Trophoblast cell (in vitro differentiated cells and primary cell): ENCODE data around the gene EPB41L4B.
"Not testable (repeated sequence)": the region's sequence is repeated elsewhere in the genome, so short reads cannot be mapped to it uniquely, and the experiment has no call there.

Experiments
- DNase-seq, 2 donors: peaks; one replicate each; pipeline ENCODE4 v3.0.0-alpha.2; 2016
- H2AFZ ChIP-seq: 2 replicates; pipeline ENCODE4 v1.6.1; 2013; ENCODE audit warnings: low read length, moderate library complexity, mild to moderate bottlenecking; ENCODE audit not compliant: insufficient read depth, poor library complexity
- H2AK5ac ChIP-seq: 2 replicates; pipeline ENCODE4 v1.6.1; 2013; ENCODE audit warnings: mild to moderate bottlenecking, low read length
- H2BK120ac ChIP-seq: 2 replicates; pipeline ENCODE4 v1.6.1; 2013; ENCODE audit warnings: low read length, mild to moderate bottlenecking, moderate library complexity; ENCODE audit not compliant: insufficient read depth, poor library complexity
- H2BK12ac ChIP-seq: 2 replicates; pipeline ENCODE4 v1.6.1; 2013; ENCODE audit warnings: mild to moderate bottlenecking, low read length, moderate library complexity
- H2BK5ac ChIP-seq: 2 replicates; pipeline ENCODE4 v1.6.1; 2013; ENCODE audit warnings: low read length, low read depth, moderate library complexity, mild to moderate bottlenecking; ENCODE audit not compliant: poor library complexity
- H3K14ac ChIP-seq: 2 replicates; pipeline ENCODE4 v1.6.1; 2013; ENCODE audit warnings: mild to moderate bottlenecking, low read length
- H3K18ac ChIP-seq: 2 replicates; pipeline ENCODE4 v1.6.1; 2013; ENCODE audit warnings: mild to moderate bottlenecking, low read length
- H3K23ac ChIP-seq: 2 replicates; pipeline ENCODE4 v1.6.1; 2013; ENCODE audit warnings: low read length
- H3K27ac ChIP-seq: 2 replicates; pipeline ENCODE4 v1.5.1; 2013; ENCODE audit warnings: low read depth, mild to moderate bottlenecking, inconsistent platforms, low read length, moderate library complexity
- H3K27me3 ChIP-seq: 2 replicates; pipeline ENCODE4 v1.6.1; 2013; ENCODE audit warnings: inconsistent platforms, mild to moderate bottlenecking, low read length, moderate library complexity; ENCODE audit not compliant: insufficient read depth
- H3K36me3 ChIP-seq, 2 experiments: 1 replicate in 1 of 2; 2 replicates in 1 of 2; pipeline ENCODE4 v1.6.1; 2013; ENCODE audit warnings: low read length in 2 of 2, mild to moderate bottlenecking in 2 of 2, moderate library complexity in 1 of 2; ENCODE audit not compliant: insufficient read depth in 2 of 2, control insufficient read depth in 1 of 2
- H3K4ac ChIP-seq: 2 replicates; pipeline ENCODE4 v1.6.1; 2013; ENCODE audit warnings: low read depth, mild to moderate bottlenecking, low read length, moderate library complexity
- H3K4me1 ChIP-seq, 2 experiments: 1 replicate in 1 of 2; 2 replicates in 1 of 2; pipeline ENCODE4 v1.6.1; 2013; ENCODE audit warnings: low read length in 2 of 2, mild to moderate bottlenecking in 2 of 2, moderate library complexity in 1 of 2; ENCODE audit not compliant: insufficient read depth in 2 of 2, control insufficient read depth in 1 of 2
- H3K4me2 ChIP-seq: 2 replicates; pipeline ENCODE4 v1.6.1; 2013; ENCODE audit warnings: inconsistent platforms, mild to moderate bottlenecking, low read length, moderate library complexity
- H3K4me3 ChIP-seq: 2 replicates; pipeline ENCODE4 v1.5.1; 2013; ENCODE audit warnings: mild to moderate bottlenecking, low read depth, low read length, inconsistent platforms
- H3K79me1 ChIP-seq: one replicate; pipeline ENCODE4 v1.6.1; 2013; ENCODE audit warnings: low read length
- H3K79me2 ChIP-seq: 2 replicates; pipeline ENCODE4 v1.6.1; 2013; ENCODE audit warnings: low read length, mild to moderate bottlenecking; ENCODE audit not compliant: control insufficient read depth, insufficient read depth, poor library complexity
- H3K9ac ChIP-seq: 2 replicates; pipeline ENCODE4 v1.6.1; 2013; ENCODE audit warnings: mild to moderate bottlenecking, low read length
- H3K9me3 ChIP-seq: 2 replicates; pipeline ENCODE4 v1.6.1; 2013; ENCODE audit warnings: low read depth, mild to moderate bottlenecking, control low read depth, inconsistent platforms, low read length; ENCODE audit not compliant: insufficient read depth
- H4K12ac ChIP-seq: 2 replicates; pipeline ENCODE4 v1.6.1; 2013; ENCODE audit warnings: low read depth, mild to moderate bottlenecking, low read length, moderate library complexity
- H4K8ac ChIP-seq: 2 replicates; pipeline ENCODE4 v1.6.1; 2013; ENCODE audit warnings: low read depth, mild to moderate bottlenecking, low read length, moderate library complexity
- H4K91ac ChIP-seq: one replicate; pipeline ENCODE4 v1.6.1; 2013; ENCODE audit warnings: low read depth, mild to moderate bottlenecking, low read length, moderate library complexity
- WGBS: extraction: QIAGEN DNeasy Blood & Tissue Kit; methylation state at CpG from one replicate; pipeline ENCODE4 v1.1.7; 2013; ENCODE audit warnings: missing lambda C conversion rate; ENCODE audit not compliant: insufficient read length, insufficient coverage; ENCODE audit errors: extremely low coverage; 5-methylcytosine and 5-hydroxymethylcytosine counted together

The EPB41L4B gene

GRCh38 chr9:109340979-109341378 lies 20.1 kb upstream of the EPB41L4B start:
- WGBS = no CpG with 5 or more reads among the region's 7 CpGs
- not testable (repeated sequence) for H3K23ac ChIP-seq, H3K9ac ChIP-seq, H3K4ac ChIP-seq, H3K9me3 ChIP-seq, H2AFZ ChIP-seq, H4K8ac ChIP-seq, H3K14ac ChIP-seq, H3K79me1 ChIP-seq, H3K4me2 ChIP-seq, H2BK120ac ChIP-seq, H3K27me3 ChIP-seq, H3K18ac ChIP-seq, H3K27ac ChIP-seq, H4K91ac ChIP-seq, H3K79me2 ChIP-seq, H2BK5ac ChIP-seq, H3K36me3 ChIP-seq, H4K12ac ChIP-seq, H3K4me3 ChIP-seq, H2AK5ac ChIP-seq, H2BK12ac ChIP-seq
- peaks cover 17 to 22% of the 10 kb centered on the region in 2 experiments for H3K4me1 ChIP-seq
- peak in 1 of 2 donors; percentile 23 for DNase-seq

GRCh38 chr9:109336409-109336808 lies 15.6 kb upstream of the EPB41L4B start:
- Histone ChIP-seq H3K79me2 (no peaks in the 10 kb centered on the region), H3K9me3 (no peaks in the 10 kb centered on the region), H2BK5ac (no peak overlapping the region), H3K18ac (no peak overlapping the region), H3K4ac (no peak overlapping the region), H3K4me1 (peaks cover 6 to 7% of the 10 kb centered on the region in 2 experiments), H2BK120ac (peak overlapping the region; percentile 5), H2BK12ac (peak overlapping the region; percentile 65), H2AK5ac (no peak overlapping the region), H3K27ac (no peak overlapping the region), H4K8ac (no peak overlapping the region), H4K12ac (no peak overlapping the region), H3K4me3 (no peak overlapping the region), H3K4me2 (no peak overlapping the region), H3K27me3 (no peaks in the 10 kb centered on the region), H3K9ac (no peak overlapping the region), H4K91ac (no peak overlapping the region), H2AFZ (no peak overlapping the region), H3K79me1 (no peaks in the 10 kb centered on the region), H3K36me3 (no peaks in the 10 kb centered on the region), H3K14ac (no peak overlapping the region), H3K23ac (no peak overlapping the region)
- WGBS = no CpG with 5 or more reads among the region's 3 CpGs
- no peak for DNase-seq

GRCh38 chr9:109335929-109336328 lies 15.1 kb upstream of the EPB41L4B start:
- no peak overlapping the region for H3K4me2 ChIP-seq
- no peak overlapping the region for H4K12ac ChIP-seq
- no peaks in the 10 kb centered on the region for H3K27me3 ChIP-seq
- H3K79me1 ChIP-seq = no peaks in the 10 kb centered on the region
- H3K23ac ChIP-seq = no peak overlapping the region
- no peak overlapping the region for H4K91ac ChIP-seq
- H2BK120ac ChIP-seq = no peak overlapping the region
- no CpG with 5 or more reads among the region's 2 CpGs for WGBS
- H3K27ac ChIP-seq = no peak overlapping the region
- H3K79me2 ChIP-seq = no peaks in the 10 kb centered on the region
- no peak overlapping the region for H2BK12ac ChIP-seq
- H3K4me3 ChIP-seq = no peak overlapping the region
- H3K9me3 ChIP-seq = no peaks in the 10 kb centered on the region
- no peaks in the 10 kb centered on the region for H3K36me3 ChIP-seq
- no peak overlapping the region for H2BK5ac ChIP-seq
- H2AK5ac ChIP-seq = no peak overlapping the region
- H3K4ac ChIP-seq = no peak overlapping the region
- H3K18ac ChIP-seq = no peak overlapping the region
- H3K4me1 ChIP-seq = peaks cover 4 to 8% of the 10 kb centered on the region in 2 experiments
- no peak overlapping the region for H3K9ac ChIP-seq
- H3K14ac ChIP-seq = no peak overlapping the region
- peak in 1 of 2 donors; percentile 74 for DNase-seq
- H2AFZ ChIP-seq = no peak overlapping the region
- H4K8ac ChIP-seq = no peak overlapping the region

- Histone ChIP-seq H3K18ac (no peak overlapping the region), H3K36me3 (no peaks in the 10 kb centered on the region), H3K4me1 (peaks cover 4 to 8% of the 10 kb centered on the region in 2 experiments), H2BK5ac (no peak overlapping the region), H3K27ac (no peak overlapping the region), H3K79me1 (no peaks in the 10 kb centered on the region), H3K4me2 (no peak overlapping the region), H3K79me2 (no peaks in the 10 kb centered on the region), H3K9ac (no peak overlapping the region), H4K8ac (no peak overlapping the region), H3K9me3 (no peaks in the 10 kb centered on the region), H3K4me3 (no peak overlapping the region), H2AK5ac (no peak overlapping the region), H3K4ac (no peak overlapping the region), H3K14ac (no peak overlapping the region), H4K91ac (no peak overlapping the region), H2BK120ac (no peak overlapping the region), H2BK12ac (no peak overlapping the region), H3K23ac (no peak overlapping the region), H4K12ac (no peak overlapping the region), H2AFZ (no peak overlapping the region), H3K27me3 (no peaks in the 10 kb centered on the region)
- DNase-seq = peak in 1 of 2 donors; percentile 46
- no CpG with 5 or more reads among the region's 7 CpGs for WGBS
These were observed 14.3 kb upstream of the EPB41L4B start for GRCh38 chr9:109335121-109335520.
